Measurements from ENCODE around the gene NIBAN1.
"Not testable (repeated sequence)": the region's sequence is repeated elsewhere in the genome, so short reads cannot be mapped to it uniquely, and the experiment has no call there.

Gene NIBAN1

GRCh38 chr1:184974056-184974836 lies at the start of gene NIBAN1:
NIBAN1 (minus strand) TSS chr1:184974508; CDS start chr1:184974356, 152 bp downstream.
- DNase-seq (ENCODE audit: extremely low read depth in 1 of 2, low read depth in 1 of 2), result peak; percentile 45 to 53

- DNase-seq (ENCODE audit: extremely low read depth in 1 of 2, low read depth in 1 of 2), result no peak
These were observed 43.7 kb upstream of the NIBAN1 start for GRCh38 chr1:185017966-185018365.

- DNase-seq (ENCODE audit: extremely low read depth in 1 of 2, low read depth in 1 of 2), result no peak
These were observed 43.0 kb upstream of the NIBAN1 start for GRCh38 chr1:185017338-185017737.

- no peak for DNase-seq (ENCODE audit: extremely low read depth in 1 of 2, low read depth in 1 of 2)
These were observed 42.6 kb upstream of the NIBAN1 start for GRCh38 chr1:185016880-185017279.

GRCh38 chr1:185015631-185016030 lies 41.3 kb upstream of the NIBAN1 start:
- no peak for DNase-seq (ENCODE audit: extremely low read depth in 1 of 2, low read depth in 1 of 2)

GRCh38 chr1:185014941-185015340 lies 40.6 kb upstream of the NIBAN1 start:
- DNase-seq (ENCODE audit: extremely low read depth in 1 of 2, low read depth in 1 of 2), result no peak

GRCh38 chr1:185010361-185010760 lies 36.1 kb upstream of the NIBAN1 start:
- DNase-seq (ENCODE audit: extremely low read depth in 1 of 2, low read depth in 1 of 2), result no peak

GRCh38 chr1:185008838-185009237 lies 34.5 kb upstream of the NIBAN1 start:
- no peak for DNase-seq (ENCODE audit: extremely low read depth in 1 of 2, low read depth in 1 of 2)

GRCh38 chr1:185001312-185001880 lies 27.1 kb upstream of the NIBAN1 start:
- not testable (repeated sequence) for DNase-seq (ENCODE audit: extremely low read depth in 1 of 2, low read depth in 1 of 2)

GRCh38 chr1:184999974-185000373 lies 25.7 kb upstream of the NIBAN1 start:
- DNase-seq (ENCODE audit: extremely low read depth in 1 of 2, low read depth in 1 of 2), result not testable (repeated sequence)

- no peak for DNase-seq (ENCODE audit: extremely low read depth in 1 of 2, low read depth in 1 of 2)
These were observed 20.0 kb upstream of the NIBAN1 start for GRCh38 chr1:184994301-184994700.

- DNase-seq (ENCODE audit: extremely low read depth in 1 of 2, low read depth in 1 of 2), result no peak
These were observed 18.0 kb upstream of the NIBAN1 start for GRCh38 chr1:184992271-184992670.

- DNase-seq (ENCODE audit: extremely low read depth in 1 of 2, low read depth in 1 of 2), result no peak
These were observed 15.9 kb upstream of the NIBAN1 start for GRCh38 chr1:184990204-184990603.

- DNase-seq (ENCODE audit: extremely low read depth in 1 of 2, low read depth in 1 of 2), result no peak
These were observed 14.2 kb upstream of the NIBAN1 start for GRCh38 chr1:184988506-184988905.

- DNase-seq (ENCODE audit: extremely low read depth in 1 of 2, low read depth in 1 of 2), result no peak
These were observed 13.4 kb upstream of the NIBAN1 start for GRCh38 chr1:184987696-184988095.

GRCh38 chr1:184986250-184986649 lies 11.9 kb upstream of the NIBAN1 start:
- no peak for DNase-seq (ENCODE audit: extremely low read depth in 1 of 2, low read depth in 1 of 2)

GRCh38 chr1:184982002-184982954 lies 8.0 kb upstream of the NIBAN1 start:
- peak; percentile 46 to 60 for DNase-seq (ENCODE audit: extremely low read depth in 1 of 2, low read depth in 1 of 2)

- DNase-seq (ENCODE audit: extremely low read depth in 1 of 2, low read depth in 1 of 2), result no peak
These were observed 6.4 kb upstream of the NIBAN1 start for GRCh38 chr1:184980726-184981125.

- DNase-seq (ENCODE audit: extremely low read depth in 1 of 2, low read depth in 1 of 2), result no peak
These were observed 1.0 kb upstream of the NIBAN1 start for GRCh38 chr1:184975208-184975870.

GRCh38 chr1:184974837-184975115 lies 468 bp upstream of the NIBAN1 start:
- no peak for DNase-seq (ENCODE audit: extremely low read depth in 1 of 2, low read depth in 1 of 2)
